SKM-1 treated with dmso at 0.1 percent for 144 hours (cell line): ENCODE measurements around the gene GALNT14.
"Not testable (repeated sequence)": the region's sequence is repeated elsewhere in the genome, so short reads cannot be mapped to it uniquely, and the experiment has no call there.

Source experiments
- DNase-seq: peaks from one replicate; lab custom pipeline; 2025; ENCODE audit not compliant: unreplicated experiment; lab: John Stamatoyannopoulos, UW

The GALNT14 gene

DNA sequence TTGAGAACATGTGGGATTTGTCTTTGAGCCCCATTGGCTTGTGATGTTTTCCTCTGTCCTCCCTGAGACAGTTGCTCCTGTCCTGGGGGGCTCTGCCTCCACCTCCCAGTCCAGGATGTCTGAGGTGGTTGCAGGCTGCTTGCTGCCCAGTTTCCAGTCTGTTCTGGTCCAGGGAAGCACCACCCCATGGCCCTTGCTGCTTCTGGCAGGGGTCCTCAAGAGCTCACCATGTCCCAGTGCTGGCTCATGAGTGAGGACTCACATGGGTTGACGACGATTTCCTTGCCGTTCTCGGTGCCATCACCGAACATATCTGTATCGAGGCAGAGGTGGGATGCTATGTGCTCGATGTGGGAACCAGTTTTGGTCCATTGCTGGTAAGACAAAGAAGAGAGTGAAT lies 227.6 kb downstream of the GALNT14 start:
- no peak for DNase-seq

DNA sequence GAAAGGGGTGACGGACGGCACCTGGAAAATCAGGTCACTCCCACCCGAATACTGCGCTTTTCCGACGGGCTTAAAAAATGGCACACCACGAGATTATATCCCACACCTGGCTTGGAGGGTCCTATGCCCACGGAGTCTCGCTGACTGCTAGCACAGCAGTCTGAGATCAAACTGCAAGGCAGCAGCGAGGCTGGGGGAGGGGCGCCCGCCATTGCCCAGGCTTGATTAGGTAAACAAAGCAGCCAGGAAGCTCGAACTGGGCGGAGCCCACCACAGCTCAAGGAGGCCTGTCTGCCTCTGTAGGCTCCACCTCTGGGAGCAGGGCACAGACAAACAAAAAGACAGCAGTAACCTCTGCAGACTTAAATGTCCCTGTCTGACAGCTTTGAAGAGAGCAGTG lies 233.8 kb downstream of the GALNT14 start:
- DNase-seq, result not testable (repeated sequence)

DNA sequence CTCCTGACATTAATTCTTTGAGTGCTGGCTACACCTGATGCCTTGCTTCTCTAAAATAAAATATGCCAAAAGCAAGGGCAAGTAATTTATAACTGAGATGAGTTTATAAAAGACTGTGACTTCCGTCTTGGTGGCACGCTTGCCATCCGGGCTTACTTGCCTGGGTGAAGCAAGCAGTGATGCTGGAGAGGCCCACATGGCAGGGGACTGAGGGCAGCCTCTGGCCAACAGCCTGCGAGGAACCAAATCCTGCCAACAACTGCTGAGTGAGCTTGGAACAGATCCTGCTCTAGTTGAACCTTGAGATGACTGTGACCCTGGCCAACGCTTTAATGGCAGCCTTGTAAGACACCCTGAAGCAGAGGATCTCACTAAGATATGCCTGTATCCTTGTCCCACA lies 234.9 kb downstream of the GALNT14 start:
- DNase-seq, result no peak

DNA sequence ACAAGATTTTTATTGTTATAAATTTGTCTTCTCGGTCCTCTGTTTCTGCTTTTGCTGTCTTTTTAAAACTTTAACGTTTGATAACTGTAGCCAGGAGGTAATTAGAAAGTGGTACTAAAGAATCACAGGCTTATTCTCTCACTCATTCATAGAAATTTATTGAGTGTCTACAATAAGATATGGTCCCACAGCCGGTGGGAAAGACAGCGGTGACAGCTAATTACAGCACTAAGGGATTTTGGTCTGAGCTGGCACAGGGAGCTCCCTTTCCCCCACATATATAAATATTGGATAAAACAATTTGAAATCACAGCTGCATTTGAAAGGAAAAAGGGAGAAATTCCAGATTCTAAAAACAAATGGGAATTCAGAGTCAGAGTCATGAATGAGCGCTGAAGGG lies 237.9 kb downstream of the GALNT14 start:
- no peak for DNase-seq

DNA sequence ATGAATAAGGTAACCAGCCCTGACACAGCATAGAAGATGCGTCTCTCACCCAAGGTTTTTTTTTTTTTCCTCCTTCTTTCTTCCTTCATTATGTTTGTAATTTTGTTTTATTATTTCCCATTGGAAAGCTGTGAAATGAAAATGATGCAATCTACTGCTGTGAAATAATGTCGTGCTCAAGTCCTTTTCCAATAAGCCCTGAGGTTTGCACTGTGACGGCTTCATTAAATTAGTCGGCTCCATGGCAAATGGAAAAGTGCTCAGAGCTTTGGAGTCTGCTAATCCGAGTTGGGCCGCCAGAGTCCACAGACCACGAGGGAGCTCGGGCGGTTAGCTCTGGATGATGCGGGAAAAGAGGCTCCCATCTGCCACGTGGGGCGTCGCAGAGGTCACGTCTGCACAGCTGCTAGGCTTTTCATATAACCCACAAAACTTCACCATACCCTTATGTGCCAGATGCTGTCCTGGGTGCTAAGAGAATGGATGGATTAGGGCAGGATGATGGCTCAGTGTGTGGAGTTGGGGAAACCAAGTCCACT lies 238.7 kb downstream of the GALNT14 start:
- no peak for DNase-seq

DNA sequence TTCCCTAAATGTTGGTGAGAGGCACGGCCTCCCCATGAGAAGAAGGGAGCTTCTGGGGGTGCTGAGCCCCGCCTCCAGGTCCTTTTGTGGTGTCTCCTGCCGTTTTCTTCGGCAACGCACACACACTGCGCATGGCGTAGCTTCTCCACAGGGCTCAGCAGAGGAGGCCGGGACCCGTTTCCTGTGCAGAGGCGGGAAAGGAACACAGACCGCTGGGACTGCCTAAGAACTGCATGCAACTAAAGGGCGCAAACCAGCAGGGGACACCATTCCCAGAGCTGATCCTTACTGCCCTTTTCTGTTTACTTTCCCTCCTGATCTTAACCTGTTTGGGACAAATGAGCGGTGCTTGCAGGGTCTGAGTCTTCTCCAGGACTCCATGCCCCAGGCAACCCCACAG lies 240.7 kb downstream of the GALNT14 start:
- DNase-seq, result no peak

DNA sequence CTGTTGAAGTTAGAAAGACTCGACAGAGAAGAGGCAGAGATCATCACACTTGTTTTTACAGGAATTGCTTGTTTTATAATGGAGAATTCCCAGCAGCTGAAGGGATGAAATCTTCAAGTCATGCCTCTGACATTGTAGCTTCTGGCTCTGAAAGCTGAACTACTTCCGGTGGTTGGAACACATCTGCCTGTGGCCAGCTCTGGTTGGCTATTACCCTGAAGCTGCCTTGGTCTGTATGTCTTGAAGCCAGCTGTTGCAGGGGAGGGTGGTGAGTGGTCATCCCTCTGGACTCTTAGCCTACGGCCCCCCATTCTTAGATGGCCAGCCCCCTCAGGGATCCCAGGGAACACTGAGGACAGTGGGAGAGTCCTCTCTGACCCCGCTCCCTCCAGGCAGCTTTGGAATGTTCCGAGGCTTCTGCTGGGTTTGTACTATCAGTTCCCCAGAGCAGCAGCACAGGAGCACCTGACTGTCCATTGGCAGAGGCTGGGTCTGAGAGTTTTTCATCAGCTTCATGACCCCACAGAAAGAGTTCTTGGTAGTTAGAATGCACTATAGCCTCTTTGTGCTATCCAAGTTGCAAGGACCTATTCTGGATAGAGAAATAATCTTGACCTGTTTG lies 243.6 kb downstream of the GALNT14 start:
- DNase-seq, result no peak

DNA sequence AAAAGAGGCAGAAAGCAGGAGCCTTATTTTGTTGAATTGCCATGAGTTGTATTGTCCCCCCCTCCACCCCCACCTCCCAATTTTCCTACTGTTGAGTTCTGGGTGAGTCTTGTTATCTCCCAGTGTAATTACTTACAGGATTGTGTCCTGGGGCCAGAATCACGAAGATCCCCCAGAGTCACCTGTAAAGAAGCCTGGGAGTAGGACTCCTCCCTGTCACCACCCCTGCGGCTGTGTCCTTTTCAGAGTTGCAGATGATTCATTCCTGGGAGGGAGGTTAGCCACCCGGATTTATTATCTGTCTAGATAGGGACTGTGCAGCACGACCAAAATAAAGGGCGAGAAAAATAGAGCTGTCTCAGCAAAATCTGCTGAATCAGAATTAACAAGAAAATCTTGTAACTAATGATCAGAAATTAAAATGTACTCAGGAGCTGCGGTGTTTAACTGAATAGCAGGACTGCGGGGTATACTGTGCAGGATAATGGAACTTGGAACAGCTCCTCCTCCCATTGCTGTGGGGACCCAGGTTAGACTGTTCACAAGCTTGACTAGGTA lies 249.3 kb downstream of the GALNT14 start:
- DNase-seq, result no peak

DNA sequence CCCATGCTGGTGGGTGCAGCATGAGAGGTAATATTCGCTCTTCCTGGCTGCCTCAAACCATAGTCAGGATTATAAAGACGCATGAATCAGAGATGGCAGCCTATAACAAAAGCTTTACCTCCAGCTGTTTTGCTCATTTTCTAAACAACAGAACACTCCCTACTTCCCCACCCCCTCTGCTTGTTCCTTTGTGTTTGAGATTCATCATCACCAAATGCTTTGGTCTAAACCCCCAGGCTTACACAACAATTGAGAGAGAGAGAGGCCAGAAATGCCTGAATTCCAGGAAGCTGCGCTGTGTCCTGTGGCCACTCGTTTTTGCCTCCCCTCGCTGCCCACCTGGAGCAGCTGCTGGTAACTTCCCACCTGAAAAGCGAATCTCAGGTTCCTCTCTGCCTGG lies 252.2 kb downstream of the GALNT14 start:
- DNase-seq, result no peak

DNA sequence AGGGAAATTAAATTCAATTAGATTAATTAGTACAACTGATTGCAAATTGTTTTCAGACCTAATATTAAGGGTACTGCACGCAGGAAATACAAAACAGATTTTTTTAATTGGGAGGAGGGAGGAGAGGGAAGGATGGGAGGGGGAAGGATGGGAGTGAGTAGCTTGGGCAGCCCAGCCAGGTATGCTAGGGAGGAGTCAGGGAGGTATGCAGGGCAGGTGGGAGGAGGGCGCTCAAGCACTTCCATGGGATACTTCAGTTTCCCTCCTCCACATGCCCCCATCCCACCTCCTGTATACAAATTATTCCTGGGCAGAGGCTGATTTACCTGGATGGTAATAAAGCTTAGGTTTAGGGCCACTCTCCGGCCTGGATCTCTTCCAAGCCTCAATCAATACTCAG lies 254.4 kb downstream of the GALNT14 start:
- no peak for DNase-seq

DNA sequence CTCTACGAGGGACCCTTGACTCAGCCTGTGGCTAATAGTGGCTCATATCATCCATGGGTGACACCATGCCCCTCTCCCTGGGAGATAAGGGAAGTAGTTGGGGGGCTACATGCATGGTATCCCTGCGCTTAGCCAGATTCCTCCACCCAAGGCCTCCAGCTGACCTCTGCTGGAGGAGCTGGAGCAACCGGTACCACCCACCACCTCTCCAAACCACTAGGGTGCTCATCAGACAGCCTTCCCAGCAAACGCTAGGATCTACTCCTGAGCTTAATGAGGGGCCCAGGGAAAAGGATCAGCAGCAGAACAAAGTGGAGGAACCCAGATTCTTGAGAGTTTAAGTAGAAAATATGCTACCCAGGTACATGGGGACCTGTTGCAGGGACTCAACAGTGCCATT lies 255.1 kb downstream of the GALNT14 start:
- no peak for DNase-seq

DNA sequence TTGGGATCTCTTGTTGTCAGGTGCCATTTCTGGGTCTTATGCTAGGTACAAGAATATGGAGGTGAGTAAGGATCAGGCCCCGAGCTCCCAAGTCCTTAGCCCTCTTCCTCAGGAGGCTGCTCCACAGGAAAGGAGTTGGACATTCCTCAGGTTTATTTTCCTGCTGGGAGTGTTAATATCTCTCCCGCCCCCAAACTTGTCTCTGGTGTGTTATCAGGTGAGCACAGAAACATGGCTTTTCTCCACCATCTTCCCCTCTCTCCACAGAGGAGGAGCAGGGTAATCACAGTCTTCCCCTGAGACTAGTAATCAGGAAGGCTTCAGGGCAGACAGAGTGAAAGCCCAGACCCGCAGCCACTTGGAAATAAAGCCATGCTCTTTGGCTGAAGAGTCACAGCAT lies 257.7 kb downstream of the GALNT14 start:
- no peak for DNase-seq

DNA sequence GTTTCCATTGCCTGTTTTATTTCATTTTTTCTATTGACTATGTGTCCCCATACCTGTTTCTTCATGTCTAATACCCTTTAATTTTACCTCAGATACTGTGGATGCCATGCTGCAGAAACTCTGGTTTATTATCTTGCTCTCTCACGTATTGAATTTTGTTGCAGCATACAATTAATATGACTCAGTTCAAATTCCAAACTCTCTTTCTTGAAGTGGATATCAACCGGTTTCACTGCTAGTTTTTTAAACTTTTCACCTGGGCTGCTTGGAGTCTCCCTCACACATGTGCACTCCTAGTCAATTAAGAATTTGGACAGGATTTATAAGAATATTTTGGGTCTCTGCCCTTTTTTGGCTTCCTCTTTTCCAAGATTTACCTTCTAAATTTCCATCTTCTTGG lies 260.4 kb downstream of the GALNT14 start:
- no peak for DNase-seq

DNA sequence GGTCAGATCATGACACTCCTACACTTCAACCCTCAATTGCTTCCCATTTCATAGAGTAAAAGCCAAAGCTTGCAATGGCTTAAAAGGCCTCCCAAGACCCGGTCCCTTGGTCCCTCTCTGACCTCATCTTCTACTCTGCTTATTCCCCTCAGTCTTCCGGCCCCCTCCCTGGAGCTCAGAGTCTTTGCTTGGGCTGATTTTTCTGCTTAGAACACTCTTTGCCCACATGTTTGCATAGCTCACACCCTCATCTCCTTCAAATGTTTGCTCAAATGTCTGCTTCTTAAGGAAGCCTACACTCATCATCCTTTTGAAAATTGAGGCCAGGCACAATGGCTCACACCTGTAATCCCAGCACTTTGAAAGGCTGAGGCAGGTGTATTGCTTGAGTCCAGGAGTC lies 265.4 kb downstream of the GALNT14 start:
- DNase-seq, result no peak

DNA sequence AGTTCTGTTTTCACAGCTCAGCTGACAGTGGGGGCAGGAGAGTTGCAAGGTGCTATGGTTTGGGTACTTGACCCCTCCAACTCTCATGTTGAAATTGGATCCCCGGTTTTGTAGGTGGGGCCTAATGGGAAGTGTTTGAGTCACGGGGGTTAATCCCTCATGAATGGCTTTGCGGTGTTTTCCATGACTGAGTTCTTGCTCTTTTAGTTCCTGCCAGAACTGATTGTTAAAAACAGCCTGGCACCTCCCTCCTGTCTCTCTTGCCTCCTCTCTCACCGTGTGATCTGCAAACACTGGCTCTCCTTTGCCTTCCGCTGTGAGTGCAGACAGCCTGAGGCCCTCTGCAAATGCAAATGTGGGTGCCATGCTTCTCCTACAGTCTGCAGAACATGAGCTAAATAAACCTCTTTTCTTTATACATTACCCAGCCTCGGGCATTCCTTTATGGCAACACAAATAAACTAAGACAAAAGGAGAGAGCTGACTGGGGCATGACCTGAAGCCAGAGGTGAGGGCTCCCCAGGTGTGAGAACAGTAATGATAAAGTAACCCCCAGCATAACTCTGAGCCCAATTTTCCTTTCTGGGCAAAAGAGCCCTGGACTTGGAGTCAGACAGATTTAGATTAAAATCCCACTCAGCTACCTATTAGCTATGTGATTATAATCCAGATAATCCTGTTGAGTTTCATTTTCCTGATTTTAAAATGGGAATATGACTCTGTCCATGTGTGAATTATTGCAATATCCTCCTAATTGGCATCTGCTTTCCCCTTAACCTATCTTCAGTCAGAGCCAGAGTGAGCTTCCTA lies 266.1 kb downstream of the GALNT14 start:
- DNase-seq, result no peak

DNA sequence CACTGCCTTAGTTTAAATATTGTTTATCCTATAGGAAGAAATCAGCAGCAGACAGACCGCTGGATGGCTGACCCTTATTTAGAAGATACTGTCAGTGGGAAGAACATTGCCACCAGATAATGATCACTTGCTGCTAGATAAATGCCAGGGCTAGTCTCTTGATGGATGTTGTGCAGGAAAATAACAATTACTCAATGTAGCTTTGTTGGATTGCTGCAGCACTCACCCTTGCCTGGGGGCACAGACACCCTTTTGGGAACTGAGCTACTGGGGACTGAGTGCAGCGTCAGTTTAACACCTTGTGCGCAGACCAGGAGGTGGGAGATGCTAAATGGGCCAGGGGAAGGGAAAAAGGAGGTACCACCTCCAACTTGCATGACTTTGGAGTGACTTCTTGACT lies 266.8 kb downstream of the GALNT14 start:
- no peak for DNase-seq

DNA sequence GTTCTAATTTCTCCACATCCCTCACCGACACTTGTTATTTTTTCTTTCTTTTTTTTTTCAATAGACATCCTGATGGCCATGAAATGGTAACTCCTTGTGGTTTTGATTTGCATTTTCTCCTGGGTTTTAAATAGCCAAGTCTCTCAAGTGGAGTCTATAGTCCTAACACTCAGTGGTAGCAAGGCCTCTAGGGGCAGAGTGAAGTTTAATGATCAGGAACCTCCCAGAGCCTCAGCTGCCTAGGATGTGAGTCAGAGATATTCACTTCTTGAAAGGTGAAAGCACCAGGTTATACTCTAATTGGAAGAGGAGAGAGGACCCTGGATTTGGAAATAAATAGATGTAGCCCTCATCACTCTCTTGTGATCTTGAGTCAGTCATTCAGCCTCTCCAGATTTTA lies 268.3 kb downstream of the GALNT14 start:
- no peak for DNase-seq

DNA sequence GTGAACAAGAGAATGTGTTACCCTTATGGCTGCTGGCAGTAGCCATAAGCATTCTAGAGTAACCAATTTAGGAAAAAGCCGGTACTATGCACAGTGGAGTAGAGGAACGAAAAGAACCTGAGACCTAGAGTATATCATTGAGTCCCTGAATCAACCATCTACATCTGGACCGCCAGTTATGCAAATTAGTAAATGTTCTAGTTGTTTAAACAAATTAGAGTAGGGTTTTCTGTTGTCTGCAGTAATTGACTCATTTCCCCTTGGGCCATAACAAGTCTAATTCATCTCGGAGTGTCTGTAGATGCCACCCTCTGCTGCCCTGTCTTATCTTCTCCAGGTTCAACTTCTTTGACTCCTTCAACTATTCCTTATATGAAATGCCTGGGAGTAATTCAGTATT lies 270.9 kb downstream of the GALNT14 start:
- DNase-seq, result no peak

DNA sequence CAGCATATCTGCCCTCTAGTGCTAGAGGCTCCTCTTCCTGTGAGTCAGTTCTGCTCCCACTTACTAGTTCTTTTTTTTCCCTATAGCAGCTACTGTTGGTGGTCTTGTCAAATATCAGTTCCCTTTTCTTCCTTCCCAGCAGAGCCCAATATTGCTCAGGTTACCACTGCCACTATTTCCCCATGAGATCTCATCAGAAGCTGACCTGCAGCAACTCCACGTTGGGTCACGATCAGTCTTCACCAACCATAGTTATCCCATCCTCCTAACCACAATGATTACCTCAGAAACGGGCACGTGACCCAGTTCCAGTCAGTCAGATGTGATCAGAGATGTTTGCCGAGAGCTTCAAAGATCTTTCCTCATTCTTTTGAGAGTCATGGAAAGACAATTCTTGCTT lies 271.3 kb downstream of the GALNT14 start:
- peak; percentile 94 for DNase-seq

DNA sequence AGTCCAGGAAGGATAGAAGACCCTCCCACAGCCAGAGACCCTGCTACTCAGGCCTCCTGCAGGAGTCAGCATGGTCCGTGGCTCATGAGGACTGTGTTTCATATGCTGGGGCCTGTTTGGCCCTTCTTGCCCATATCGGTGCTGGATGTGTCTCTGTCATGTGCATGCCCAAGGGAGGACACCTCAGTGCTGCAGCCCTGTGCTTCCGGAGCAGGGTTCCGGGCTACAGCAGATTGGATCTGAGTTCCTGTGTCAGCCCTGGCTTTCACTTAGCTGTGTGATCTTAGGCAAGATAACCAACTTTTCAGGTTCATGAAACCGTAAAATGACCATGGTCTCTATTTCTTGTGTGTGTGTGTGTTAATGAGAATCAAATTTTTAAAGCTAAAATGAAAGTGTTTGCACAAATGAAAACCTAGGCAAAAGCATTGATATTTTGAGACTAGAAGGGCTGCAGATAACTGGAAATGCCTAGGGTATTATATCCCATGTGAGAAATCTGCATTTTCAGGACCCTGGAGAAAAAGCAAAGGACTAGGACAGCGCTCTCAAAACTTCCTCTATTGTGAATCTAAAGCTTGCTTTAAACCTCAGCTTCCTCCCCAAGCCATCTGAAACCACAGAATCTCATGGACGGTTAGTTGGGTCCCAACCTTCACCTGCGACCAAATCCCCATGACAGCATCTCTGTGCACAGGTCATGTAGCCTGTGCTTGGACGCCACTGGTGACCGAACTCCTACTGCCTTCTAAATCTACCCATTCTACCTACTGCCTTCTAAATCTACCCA lies 272.2 kb downstream of the GALNT14 start:
- DNase-seq, result peak; percentile 64

DNA sequence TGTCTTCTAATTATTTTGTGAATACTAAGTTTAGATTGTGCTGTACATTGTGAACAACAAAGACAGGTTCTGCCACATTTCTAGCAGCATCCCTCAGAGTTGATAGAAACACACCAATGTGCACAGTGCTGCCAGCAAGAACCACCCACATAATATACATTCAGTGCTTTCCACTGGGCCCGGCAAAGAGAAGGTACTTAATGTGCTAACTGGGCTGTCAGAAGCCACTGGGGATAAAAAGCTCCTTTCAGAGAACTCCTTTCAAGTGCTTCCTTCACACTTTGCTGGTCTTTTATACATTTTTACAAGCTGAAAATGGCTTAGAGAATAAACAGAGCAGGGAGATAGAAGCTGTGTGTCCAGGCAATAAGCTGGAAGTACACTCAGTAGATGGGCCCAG lies 273.0 kb downstream of the GALNT14 start:
- DNase-seq, result no peak
